Measurements from ENCODE around the gene NETO2. TPM values are rescaled to one million over a fixed set of nuclear protein-coding genes. Genes with fewer than 3 reads are reported as not detected.

The NETO2 gene
- total and polyA plus RNA-seq, 2 of the 13 experiments (the other 11 are each of a cell fraction or from before 2014, with no cell fraction given), result 8.2 to 13.5 TPM

DNA sequence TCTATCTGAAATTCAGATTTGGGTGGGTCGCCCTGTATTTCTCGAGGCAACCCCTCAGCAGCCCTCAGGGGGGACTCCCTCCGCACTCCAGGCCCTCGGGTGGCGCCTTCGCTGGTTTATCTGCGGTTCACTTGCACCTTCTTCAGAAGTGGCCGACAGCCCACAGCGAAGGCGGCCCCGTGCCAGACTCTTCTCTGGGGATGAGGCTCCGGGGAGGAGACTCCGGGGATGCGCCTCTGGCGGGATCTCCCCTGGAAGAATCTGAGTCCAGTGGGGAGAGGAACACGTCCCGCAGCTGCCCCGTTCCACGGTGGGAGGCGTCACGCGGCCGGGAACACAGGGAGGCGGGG lies 106.4 kb downstream of the NETO2 start (continued):
- TF ChIP-seq ZXDC (CRISPR knock-in tag; IDR thresholded peaks at IDR 0.05), result 0 out of 2 replicates have a peak, but pooled peaks have one; percentile 14
- peak; percentile 43 for TF ChIP-seq ZNF501 (CRISPR knock-in tag; IDR thresholded peaks at IDR 0.05)
- 0 out of 2 replicates have a peak, but pooled peaks have one; percentile 23 for TF ChIP-seq ZNF850 (CRISPR knock-in tag; conservative IDR thresholded peaks at IDR 0.05)
- no peak for TF ChIP-seq ATAD3A (CRISPR knock-in tag; IDR thresholded peaks at IDR 0.05)

DNA sequence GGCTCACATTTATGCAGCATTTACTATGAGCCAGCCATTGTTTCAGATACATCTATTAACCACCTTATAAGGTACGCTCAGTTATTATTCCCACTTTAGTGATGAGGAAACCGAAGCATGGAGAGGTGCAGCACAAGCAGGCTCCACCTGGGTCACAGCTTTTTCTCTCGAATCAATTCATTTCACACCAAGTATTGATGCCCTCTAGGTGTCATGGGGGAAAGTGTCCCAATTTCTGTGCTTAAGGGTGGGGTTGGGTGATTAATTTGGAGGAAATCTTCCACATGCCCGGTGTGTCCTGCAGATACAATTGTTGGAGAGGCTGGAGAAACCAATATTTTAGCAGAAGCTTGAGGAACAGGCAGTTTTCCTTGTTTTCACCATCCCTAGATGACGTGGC lies 107.5 kb downstream of the NETO2 start:
- FAIRE-seq (peak; percentile 55), DNase-seq (ENCODE audit: low spot score) (no peak), ATAC-seq (no peak)
- no peak overlapping the region for H3K4me2 ChIP-seq (ENCODE audit: low read depth, low read length)
- H3K9ac ChIP-seq (ENCODE audit: insufficient read depth, low read depth, low read length), result no peak overlapping the region
- no peaks in the 10 kb centered on the region for H3K79me2 ChIP-seq (ENCODE audit: insufficient read depth, low read length)
- in situ Hi-C loops (cut with HindIII; ENCODE audit: extremely low pct_ligation_motif_present, low pct_unique_long_range_greater_than_20kb) (loop anchor here (5.0 kb wide), 2 partner anchors 106 to 1126 kb away; partner anchors contain the start of gene NETO2), intact Hi-C loops (cut with micrococcal nuclease; ENCODE audit: unreplicated experiment) (loop anchor here (2.0 to 5.0 kb wide), 2 partner anchors 89 to 1127 kb away; no protein-coding TSS in a partner anchor)
- peaks cover 26% of the 10 kb centered on the region for H3K4me1 ChIP-seq (ENCODE audit: insufficient read depth, low read length)
- H2AFZ ChIP-seq (ENCODE audit: low read length), result no peak overlapping the region
- WGBS (ENCODE audit: low lambda C conversion rate), result 34% methylated on average over 5 of the region's 5 CpGs
- ChIA-PET POLR2A (no interaction called here), CTCF (ENCODE audit: low intra/inter-chr PET ratio, low total read pairs) (interaction anchor here (3.1 kb wide), 1 partner anchor 88 kb away, joined by 17 read pairs; no protein-coding TSS in a partner anchor)
- H4K20me1 ChIP-seq (ENCODE audit: insufficient read depth, low read length), result no peaks in the 10 kb centered on the region
- TF ChIP-seq, protein P1, sequence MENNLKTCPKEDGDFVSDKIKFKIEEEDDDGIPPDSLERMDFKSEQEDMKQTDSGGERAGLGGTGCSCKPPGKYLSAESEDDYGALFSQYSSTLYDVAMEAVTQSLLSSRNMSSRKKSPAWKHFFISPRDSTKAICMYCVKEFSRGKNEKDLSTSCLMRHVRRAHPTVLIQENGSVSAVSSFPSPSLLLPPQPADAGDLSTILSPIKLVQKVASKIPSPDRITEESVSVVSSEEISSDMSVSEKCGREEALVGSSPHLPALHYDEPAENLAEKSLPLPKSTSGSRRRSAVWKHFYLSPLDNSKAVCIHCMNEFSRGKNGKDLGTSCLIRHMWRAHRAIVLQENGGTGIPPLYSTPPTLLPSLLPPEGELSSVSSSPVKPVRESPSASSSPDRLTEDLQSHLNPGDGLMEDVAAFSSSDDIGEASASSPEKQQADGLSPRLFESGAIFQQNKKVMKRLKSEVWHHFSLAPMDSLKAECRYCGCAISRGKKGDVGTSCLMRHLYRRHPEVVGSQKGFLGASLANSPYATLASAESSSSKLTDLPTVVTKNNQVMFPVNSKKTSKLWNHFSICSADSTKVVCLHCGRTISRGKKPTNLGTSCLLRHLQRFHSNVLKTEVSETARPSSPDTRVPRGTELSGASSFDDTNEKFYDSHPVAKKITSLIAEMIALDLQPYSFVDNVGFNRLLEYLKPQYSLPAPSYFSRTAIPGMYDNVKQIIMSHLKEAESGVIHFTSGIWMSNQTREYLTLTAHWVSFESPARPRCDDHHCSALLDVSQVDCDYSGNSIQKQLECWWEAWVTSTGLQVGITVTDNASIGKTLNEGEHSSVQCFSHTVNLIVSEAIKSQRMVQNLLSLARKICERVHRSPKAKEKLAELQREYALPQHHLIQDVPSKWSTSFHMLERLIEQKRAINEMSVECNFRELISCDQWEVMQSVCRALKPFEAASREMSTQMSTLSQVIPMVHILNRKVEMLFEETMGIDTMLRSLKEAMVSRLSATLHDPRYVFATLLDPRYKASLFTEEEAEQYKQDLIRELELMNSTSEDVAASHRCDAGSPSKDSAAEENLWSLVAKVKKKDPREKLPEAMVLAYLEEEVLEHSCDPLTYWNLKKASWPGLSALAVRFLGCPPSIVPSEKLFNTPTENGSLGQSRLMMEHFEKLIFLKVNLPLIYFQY (CRISPR knock-in tag; IDR thresholded peaks at IDR 0.05; ENCODE audit: borderline replicate concordance), result no peak
- TF ChIP-seq STAG1 (CRISPR knock-in tag; IDR thresholded peaks at IDR 0.05), result 0 out of 2 replicates have a peak, but pooled peaks have one; percentile 12
- H3K4me3 ChIP-seq (replicated peaks in 1 of 3; ENCODE audit: insufficient read depth in 1 of 3, low read depth in 2 of 3, low read length in 3 of 3), result no peak overlapping the region
- H3K36me3 ChIP-seq (replicated peaks in 1 of 2; ENCODE audit: control insufficient read depth in 1 of 2, insufficient read depth in 2 of 2, low read length in 2 of 2), result no peaks in the 10 kb centered on the region
- H3K9me3 ChIP-seq (ENCODE audit: low read length), result no peaks in the 10 kb centered on the region
- peaks cover 0 to 36% of the 10 kb centered on the region in 2 experiments; a peak in 3 of 5 replicates for H3K27me3 ChIP-seq (ENCODE audit: control insufficient read depth in 1 of 2, insufficient read depth in 2 of 2, low read length in 2 of 2)
- BruUV-seq (replicated peaks), result no TSS peak
- no peak overlapping the region for H3K27ac ChIP-seq (ENCODE audit: extremely low read length, insufficient read depth, low read length)

Measured in HepG2 (cell line).